ENCODE data around the gene INPP5D.
"Not testable (repeated sequence)": the region's sequence is repeated elsewhere in the genome, so short reads cannot be mapped to it uniquely, and the experiment has no call there.

INPP5D gene

DNA sequence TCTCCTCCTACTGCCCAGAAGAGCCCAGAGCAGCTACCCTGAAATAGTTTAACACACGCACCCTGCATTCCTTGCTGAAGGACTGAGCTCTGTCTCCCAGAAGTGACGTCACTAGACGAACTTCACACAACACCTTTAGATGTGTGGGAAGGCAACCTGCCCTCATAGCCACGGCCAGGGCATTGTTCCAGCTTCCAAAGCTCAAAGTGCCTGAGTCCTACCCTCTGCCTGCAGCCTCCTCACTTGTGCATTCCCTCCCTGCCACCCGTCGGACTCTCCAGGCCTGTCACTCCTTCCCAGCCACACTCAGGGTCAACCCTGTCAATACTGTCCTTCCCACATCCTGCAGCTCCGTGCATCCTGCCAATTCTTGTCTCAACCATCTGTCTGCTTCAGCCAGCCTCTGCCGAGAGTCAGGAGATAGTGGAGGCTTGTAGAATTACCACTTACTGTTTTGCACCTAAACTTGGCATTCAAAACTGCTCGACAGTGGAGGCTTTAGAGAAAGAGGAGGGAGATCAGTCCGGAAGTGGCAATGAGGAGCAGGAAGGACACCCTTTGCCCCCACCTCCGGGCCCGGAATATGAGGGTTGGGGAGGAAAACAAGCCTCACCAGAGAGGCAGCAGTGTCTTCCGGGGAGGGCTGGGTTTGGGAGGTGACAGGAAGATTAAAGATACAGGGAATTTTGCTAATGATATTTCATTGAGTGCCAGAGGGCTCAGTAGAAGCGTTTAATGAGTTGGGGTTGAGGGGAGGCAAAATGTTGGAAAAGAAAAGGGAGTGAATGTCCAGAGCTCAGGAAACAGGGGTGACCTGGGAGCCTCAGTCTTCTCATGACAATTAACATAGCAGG lies 119.1 kb downstream of the INPP5D start:
- no peak overlapping the region for H3K9ac ChIP-seq (ENCODE audit: low read length)
- H3K27me3 ChIP-seq (replicated peaks; ENCODE audit: control insufficient read depth, insufficient read depth, low read length) = peaks cover 29% of the 10 kb centered on the region
- H3K9me3 ChIP-seq (ENCODE audit: control insufficient read depth, low read length) = peaks cover 22% of the 10 kb centered on the region
- H3K4me3 ChIP-seq (ENCODE audit: low read length) = no peak overlapping the region
- no peak for DNase-seq (ENCODE audit: low read depth)
- H3K4me1 ChIP-seq (ENCODE audit: control insufficient read depth, insufficient read depth, low read length) = no peaks in the 10 kb centered on the region
- H3K36me3 ChIP-seq (ENCODE audit: control insufficient read depth, insufficient read depth, low read length, severe bottlenecking) = no peaks in the 10 kb centered on the region

- Histone ChIP-seq H3K9ac (ENCODE audit: low read length) (no peak overlapping the region), H3K4me1 (ENCODE audit: control insufficient read depth, insufficient read depth, low read length) (no peaks in the 10 kb centered on the region), H3K4me3 (ENCODE audit: low read length) (no peak overlapping the region), H3K36me3 (ENCODE audit: control insufficient read depth, insufficient read depth, low read length, severe bottlenecking) (no peaks in the 10 kb centered on the region), H3K27me3 (replicated peaks; ENCODE audit: control insufficient read depth, insufficient read depth, low read length) (peaks cover 29% of the 10 kb centered on the region), H3K9me3 (ENCODE audit: control insufficient read depth, low read length) (peaks cover 22% of the 10 kb centered on the region)
- DNase-seq (ENCODE audit: low read depth) = no peak
Observed at GRCh38 chr2:233179848-233180366, 119.8 kb downstream of the INPP5D start.

GRCh38 chr2:233183869-233184418 lies 123.8 kb downstream of the INPP5D start:
- Histone ChIP-seq H3K9me3 (ENCODE audit: control insufficient read depth, low read length) (peaks cover 22% of the 10 kb centered on the region), H3K4me3 (ENCODE audit: low read length) (no peak overlapping the region), H3K36me3 (ENCODE audit: control insufficient read depth, insufficient read depth, low read length, severe bottlenecking) (no peaks in the 10 kb centered on the region), H3K9ac (ENCODE audit: low read length) (no peak overlapping the region), H3K4me1 (ENCODE audit: control insufficient read depth, insufficient read depth, low read length) (no peaks in the 10 kb centered on the region), H3K27me3 (replicated peaks; ENCODE audit: control insufficient read depth, insufficient read depth, low read length) (peaks cover 32% of the 10 kb centered on the region)
- no peak for DNase-seq (ENCODE audit: low read depth)

GRCh38 chr2:233184669-233185068 lies 124.5 kb downstream of the INPP5D start:
- Histone ChIP-seq H3K36me3 (ENCODE audit: control insufficient read depth, insufficient read depth, low read length, severe bottlenecking) (no peaks in the 10 kb centered on the region), H3K9me3 (ENCODE audit: control insufficient read depth, low read length) (peaks cover 15% of the 10 kb centered on the region), H3K4me3 (ENCODE audit: low read length) (no peak overlapping the region), H3K27me3 (replicated peaks; ENCODE audit: control insufficient read depth, insufficient read depth, low read length) (peaks cover 31% of the 10 kb centered on the region), H3K4me1 (ENCODE audit: control insufficient read depth, insufficient read depth, low read length) (no peaks in the 10 kb centered on the region), H3K9ac (ENCODE audit: low read length) (no peak overlapping the region)
- no peak for DNase-seq (ENCODE audit: low read depth)

GRCh38 chr2:233185330-233185729 lies 125.2 kb downstream of the INPP5D start:
- no peaks in the 10 kb centered on the region for H3K4me1 ChIP-seq (ENCODE audit: control insufficient read depth, insufficient read depth, low read length)
- no peak overlapping the region for H3K4me3 ChIP-seq (ENCODE audit: low read length)
- no peak overlapping the region for H3K9ac ChIP-seq (ENCODE audit: low read length)
- DNase-seq (ENCODE audit: low read depth) = no peak
- no peaks in the 10 kb centered on the region for H3K36me3 ChIP-seq (ENCODE audit: control insufficient read depth, insufficient read depth, low read length, severe bottlenecking)
- peaks cover 9% of the 10 kb centered on the region for H3K9me3 ChIP-seq (ENCODE audit: control insufficient read depth, low read length)
- H3K27me3 ChIP-seq (replicated peaks; ENCODE audit: control insufficient read depth, insufficient read depth, low read length) = peaks cover 27% of the 10 kb centered on the region

- peaks cover 27% of the 10 kb centered on the region for H3K27me3 ChIP-seq (replicated peaks; ENCODE audit: control insufficient read depth, insufficient read depth, low read length)
- peaks cover 5% of the 10 kb centered on the region for H3K9me3 ChIP-seq (ENCODE audit: control insufficient read depth, low read length)
- H3K9ac ChIP-seq (ENCODE audit: low read length) = no peak overlapping the region
- DNase-seq (ENCODE audit: low read depth) = no peak
- H3K4me3 ChIP-seq (ENCODE audit: low read length) = no peak overlapping the region
- no peaks in the 10 kb centered on the region for H3K4me1 ChIP-seq (ENCODE audit: control insufficient read depth, insufficient read depth, low read length)
- H3K36me3 ChIP-seq (ENCODE audit: control insufficient read depth, insufficient read depth, low read length, severe bottlenecking) = no peaks in the 10 kb centered on the region
Observed at GRCh38 chr2:233185963-233186362, 125.8 kb downstream of the INPP5D start.

GRCh38 chr2:233186851-233187250 lies 126.7 kb downstream of the INPP5D start:
- no peak overlapping the region for H3K4me3 ChIP-seq (ENCODE audit: low read length)
- H3K27me3 ChIP-seq (replicated peaks; ENCODE audit: control insufficient read depth, insufficient read depth, low read length) = peaks cover 28% of the 10 kb centered on the region
- DNase-seq (ENCODE audit: low read depth) = no peak
- H3K9ac ChIP-seq (ENCODE audit: low read length) = no peak overlapping the region
- H3K4me1 ChIP-seq (ENCODE audit: control insufficient read depth, insufficient read depth, low read length) = no peaks in the 10 kb centered on the region
- H3K9me3 ChIP-seq (ENCODE audit: control insufficient read depth, low read length) = no peaks in the 10 kb centered on the region
- no peaks in the 10 kb centered on the region for H3K36me3 ChIP-seq (ENCODE audit: control insufficient read depth, insufficient read depth, low read length, severe bottlenecking)

GRCh38 chr2:233189025-233189424 lies 128.9 kb downstream of the INPP5D start:
- Histone ChIP-seq H3K9ac (ENCODE audit: low read length) (no peak overlapping the region), H3K4me1 (ENCODE audit: control insufficient read depth, insufficient read depth, low read length) (no peaks in the 10 kb centered on the region), H3K9me3 (ENCODE audit: control insufficient read depth, low read length) (no peaks in the 10 kb centered on the region), H3K27me3 (replicated peaks; ENCODE audit: control insufficient read depth, insufficient read depth, low read length) (peaks cover 22% of the 10 kb centered on the region), H3K36me3 (ENCODE audit: control insufficient read depth, insufficient read depth, low read length, severe bottlenecking) (no peaks in the 10 kb centered on the region), H3K4me3 (ENCODE audit: low read length) (no peak overlapping the region)
- no peak for DNase-seq (ENCODE audit: low read depth)

GRCh38 chr2:233191016-233191415 lies 130.9 kb downstream of the INPP5D start:
- H3K36me3 ChIP-seq (ENCODE audit: control insufficient read depth, insufficient read depth, low read length, severe bottlenecking); H3K4me1 ChIP-seq (ENCODE audit: control insufficient read depth, insufficient read depth, low read length); H3K9me3 ChIP-seq (ENCODE audit: control insufficient read depth, low read length); H3K4me3 ChIP-seq (ENCODE audit: low read length); DNase-seq (ENCODE audit: low read depth); H3K9ac ChIP-seq (ENCODE audit: low read length): not testable (repeated sequence)
- H3K27me3 ChIP-seq (replicated peaks; ENCODE audit: control insufficient read depth, insufficient read depth, low read length) = peaks cover 22% of the 10 kb centered on the region

DNA sequence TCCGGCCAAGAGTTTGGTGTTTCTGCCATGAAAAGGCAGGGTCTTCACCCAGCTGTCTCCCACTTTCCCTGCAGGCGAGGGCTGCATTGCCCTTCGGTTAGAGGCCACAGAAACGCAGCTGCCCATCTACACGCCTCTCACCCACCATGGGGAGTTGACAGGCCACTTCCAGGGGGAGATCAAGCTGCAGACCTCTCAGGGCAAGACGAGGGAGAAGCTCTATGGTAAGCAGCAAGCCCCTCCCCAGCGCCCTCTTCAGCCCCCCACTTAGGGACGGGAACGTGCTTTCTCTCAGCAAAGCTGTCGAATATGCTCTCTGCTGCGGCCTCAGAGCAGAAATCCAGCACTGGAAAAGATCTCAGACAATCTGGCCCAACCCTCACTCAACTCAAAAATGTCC lies 133.6 kb downstream of the INPP5D start:
- no peaks in the 10 kb centered on the region for H3K4me1 ChIP-seq (ENCODE audit: control insufficient read depth, insufficient read depth, low read length)
- DNase-seq (ENCODE audit: low read depth) = no peak
- peaks cover 36% of the 10 kb centered on the region for H3K27me3 ChIP-seq (replicated peaks; ENCODE audit: control insufficient read depth, insufficient read depth, low read length)
- no peak overlapping the region for H3K9ac ChIP-seq (ENCODE audit: low read length)
- H3K9me3 ChIP-seq (ENCODE audit: control insufficient read depth, low read length) = no peaks in the 10 kb centered on the region
- no peaks in the 10 kb centered on the region for H3K36me3 ChIP-seq (ENCODE audit: control insufficient read depth, insufficient read depth, low read length, severe bottlenecking)
- no peak overlapping the region for H3K4me3 ChIP-seq (ENCODE audit: low read length)

GRCh38 chr2:233195027-233195426 lies 134.9 kb downstream of the INPP5D start:
- Histone ChIP-seq H3K9ac (ENCODE audit: low read length) (no peak overlapping the region), H3K36me3 (ENCODE audit: control insufficient read depth, insufficient read depth, low read length, severe bottlenecking) (no peaks in the 10 kb centered on the region), H3K9me3 (ENCODE audit: control insufficient read depth, low read length) (no peaks in the 10 kb centered on the region), H3K27me3 (replicated peaks; ENCODE audit: control insufficient read depth, insufficient read depth, low read length) (peaks cover 33% of the 10 kb centered on the region), H3K4me3 (ENCODE audit: low read length) (no peak overlapping the region), H3K4me1 (ENCODE audit: control insufficient read depth, insufficient read depth, low read length) (no peaks in the 10 kb centered on the region)
- DNase-seq (ENCODE audit: low read depth) = no peak

Data from adipocyte (in vitro differentiated cells).